ENCODE measurements around the gene PLIN3.
"Not testable (repeated sequence)": the region's sequence is repeated elsewhere in the genome, so short reads cannot be mapped to it uniquely, and the experiment has no call there.

GRCh38 chr19:4792866-4793195, 74.6 kb downstream of the PLIN3 start:
- TF ChIP-seq POLR2AphosphoS5, CTCF, POLR2A (IDR thresholded peaks at IDR 0.05): not testable (repeated sequence)

Data from prostate gland (tissue), 2 donors.